GM18508 (cell line): Measurements from ENCODE around the gene CDH6.

Experiments
- ATAC-seq: cut with Tn5 transposase; IDR thresholded peaks from one replicate; pipeline ENCODE4 v1.9.1; 2021; ENCODE audit warnings: moderate number of reproducible peaks; ENCODE audit not compliant: insufficient read depth, unreplicated experiment

Gene CDH6

GRCh38 chr5:31194892-31195555, 1.5 kb downstream of the CDH6 start:
- ATAC-seq = no peak

- ATAC-seq = no peak
Measured at GRCh38 chr5:31196309-31196708, 2.8 kb downstream of the CDH6 start.

- no peak for ATAC-seq
Measured at GRCh38 chr5:31197183-31197582, 3.7 kb downstream of the CDH6 start.

- no peak for ATAC-seq
Measured at GRCh38 chr5:31204958-31205357, 11.5 kb downstream of the CDH6 start.

- ATAC-seq = no peak
Measured at GRCh38 chr5:31208043-31208442, 14.6 kb downstream of the CDH6 start.

DNA sequence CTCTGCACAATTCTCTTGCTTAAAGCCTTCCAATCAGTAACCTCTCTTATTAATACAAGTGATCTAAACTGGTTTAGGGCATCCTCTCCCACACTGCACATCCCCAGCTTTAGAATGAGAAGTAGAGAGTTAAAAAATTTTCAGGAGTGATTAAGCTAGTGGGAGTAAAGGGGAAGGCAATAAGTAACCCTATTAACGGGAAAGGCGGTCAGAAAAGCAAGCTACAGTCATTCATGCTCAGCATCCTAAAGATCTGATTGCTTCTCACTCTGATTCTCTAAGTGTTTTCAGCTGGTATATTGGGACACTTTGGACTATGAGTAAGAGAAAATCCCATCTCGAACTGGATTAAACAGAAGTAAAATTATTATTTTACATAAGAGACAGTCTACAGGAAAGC, 15.8 kb downstream of the CDH6 start:
- ATAC-seq = no peak

- ATAC-seq = no peak
Measured at GRCh38 chr5:31211098-31211497, 17.6 kb downstream of the CDH6 start.

- no peak for ATAC-seq
Measured at GRCh38 chr5:31213257-31213656, 19.8 kb downstream of the CDH6 start.

DNA sequence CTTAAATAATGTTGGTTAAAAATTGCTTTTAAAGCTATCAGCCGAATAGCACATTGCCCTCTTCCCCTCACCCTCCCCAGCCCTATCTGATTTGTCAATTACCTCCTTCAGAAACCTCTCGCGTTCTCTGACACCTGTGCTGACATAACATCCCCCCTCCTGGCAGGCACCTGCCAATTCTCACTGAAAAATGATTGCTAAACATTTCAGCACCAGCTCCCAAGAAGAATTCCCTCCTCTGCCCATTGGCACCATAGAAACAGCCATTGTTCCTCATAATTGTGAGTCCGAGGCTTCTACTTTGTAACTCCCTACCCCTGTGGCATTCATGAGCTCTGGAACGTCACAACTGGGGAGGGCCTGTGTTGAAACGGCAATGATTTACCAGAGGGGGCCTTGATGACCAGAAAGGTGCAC, 20.2 kb downstream of the CDH6 start:
- no peak for ATAC-seq

DNA sequence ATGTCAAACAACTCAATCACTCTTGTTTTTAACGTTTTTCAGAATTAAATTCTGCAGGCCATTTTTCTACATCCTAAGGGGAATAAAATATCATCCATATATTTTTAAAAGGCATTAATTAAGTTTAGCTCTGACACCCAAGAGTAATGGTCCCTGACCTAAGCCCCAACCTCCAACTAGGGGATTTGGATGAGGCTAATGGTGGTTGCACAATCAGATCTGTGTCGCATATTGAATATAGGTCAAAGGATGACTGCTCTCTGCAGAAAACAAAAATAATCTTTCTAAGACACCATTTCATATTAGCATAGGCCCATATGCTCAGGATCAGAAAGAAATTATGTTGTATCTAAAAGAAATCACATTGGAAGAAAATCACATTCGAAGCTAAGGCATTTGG, 20.7 kb downstream of the CDH6 start:
- no peak for ATAC-seq

- ATAC-seq = no peak
Measured at GRCh38 chr5:31215236-31215635, 21.8 kb downstream of the CDH6 start.

GRCh38 chr5:31217446-31217845, 24.0 kb downstream of the CDH6 start:
- no peak for ATAC-seq

DNA sequence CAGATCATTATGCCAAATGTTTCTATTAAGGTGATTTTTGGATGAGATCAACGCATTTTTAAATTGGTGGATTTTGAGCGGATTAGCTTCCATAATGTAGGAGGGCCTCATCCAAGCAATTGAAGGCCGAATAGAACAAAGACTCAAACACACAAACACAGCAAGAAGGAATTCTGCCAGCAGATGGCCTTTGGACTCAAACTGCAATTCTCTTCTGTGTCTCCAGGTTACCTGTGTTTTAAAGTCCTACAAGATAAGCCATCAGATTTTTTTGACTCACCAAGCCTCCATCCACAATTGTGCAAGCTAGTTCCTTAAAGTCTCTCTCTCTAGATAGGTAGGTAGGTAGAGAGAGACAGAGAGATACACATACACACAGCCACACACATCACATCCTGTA, 25.5 kb downstream of the CDH6 start:
- ATAC-seq = no peak

DNA sequence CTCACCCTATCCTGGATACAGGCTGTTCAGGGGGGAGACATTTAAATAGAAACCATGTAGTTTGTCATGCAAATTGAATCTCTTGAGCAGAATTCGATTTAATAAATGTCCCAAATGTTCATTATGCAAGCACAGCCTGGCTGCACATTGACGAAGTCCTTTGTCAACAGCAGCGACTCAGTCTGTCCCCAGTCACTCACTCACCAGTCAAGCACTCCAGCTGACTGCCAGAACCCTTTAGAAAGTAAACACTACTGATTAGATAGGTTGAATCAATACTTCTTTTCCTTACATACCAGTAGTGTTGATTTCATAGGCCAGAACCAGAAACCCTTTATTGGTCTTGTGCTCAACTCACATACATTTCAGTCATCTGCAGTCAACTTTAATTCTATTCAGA, 27.5 kb downstream of the CDH6 start:
- no peak for ATAC-seq

GRCh38 chr5:31225118-31225517, 31.6 kb downstream of the CDH6 start:
- no peak for ATAC-seq

GRCh38 chr5:31225613-31226012, 32.1 kb downstream of the CDH6 start:
- ATAC-seq = no peak

DNA sequence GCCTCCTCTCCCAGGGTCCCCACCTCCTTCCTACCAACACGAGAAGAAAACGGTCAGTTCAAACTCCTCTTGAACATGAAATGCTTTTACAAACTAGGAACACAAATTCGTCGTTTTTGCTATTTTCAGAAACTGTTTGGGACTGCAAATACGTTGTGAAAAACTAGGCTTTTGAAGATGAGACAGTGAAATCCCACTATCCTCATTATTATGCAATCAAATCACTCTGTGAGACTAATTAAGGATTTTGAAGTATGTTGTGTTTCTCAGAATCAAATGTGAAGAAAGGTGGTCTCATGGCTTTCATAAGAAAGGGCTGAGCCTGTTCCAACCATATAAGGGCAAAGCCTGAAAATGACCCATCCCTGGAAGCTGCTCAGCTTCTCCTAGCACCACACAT, 33.2 kb downstream of the CDH6 start:
- ATAC-seq = no peak

- no peak for ATAC-seq
Measured at GRCh38 chr5:31229266-31229665, 35.8 kb downstream of the CDH6 start.

GRCh38 chr5:31231177-31231838, 37.8 kb downstream of the CDH6 start:
- ATAC-seq = no peak

DNA sequence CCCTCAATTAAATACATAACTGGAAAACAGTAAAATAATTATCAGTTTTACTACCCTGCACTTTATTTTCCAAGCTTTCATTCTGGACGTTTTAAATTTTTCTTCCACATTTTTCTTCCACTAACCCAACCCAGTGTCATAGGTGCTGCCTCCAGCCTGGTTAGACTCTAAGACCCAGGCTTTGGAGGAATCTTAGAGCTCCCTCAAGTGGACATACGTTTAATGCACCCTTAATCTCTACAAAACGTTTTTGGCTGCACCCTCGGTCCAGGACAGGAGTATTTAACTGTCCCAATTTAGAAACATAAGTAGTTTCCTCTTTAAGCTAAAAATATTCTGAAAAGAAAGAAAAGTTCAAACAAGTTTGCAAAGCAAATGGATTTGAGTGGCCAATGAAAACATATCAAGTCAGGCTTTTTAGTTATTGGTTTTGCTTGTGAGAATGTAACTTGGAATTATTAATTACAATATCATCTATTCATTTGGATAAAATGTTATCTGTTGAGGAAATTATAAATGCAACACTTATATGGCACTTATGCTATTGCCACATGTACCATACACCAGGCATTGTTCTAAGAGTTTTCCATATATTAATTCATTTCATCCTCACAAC, 38.9 kb downstream of the CDH6 start:
- ATAC-seq = no peak

DNA sequence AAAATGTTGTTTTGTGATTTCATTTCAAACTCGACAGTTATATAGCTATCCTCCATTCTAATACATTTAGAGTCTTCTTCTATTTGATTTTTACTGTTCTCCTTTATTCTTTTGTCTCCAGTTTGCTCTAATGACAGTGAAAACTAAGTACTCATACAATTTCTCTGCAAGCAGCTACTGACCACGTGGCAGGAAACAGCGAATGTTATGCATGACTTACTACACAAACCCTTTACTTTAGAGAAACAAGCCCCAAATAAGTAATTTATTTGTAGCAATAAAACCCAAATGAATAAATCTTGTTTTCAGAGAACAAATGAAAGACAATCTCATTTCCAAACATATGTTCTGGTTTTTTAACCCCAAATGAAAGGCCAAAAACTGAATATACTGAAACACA, 41.9 kb downstream of the CDH6 start:
- no peak for ATAC-seq

- ATAC-seq = no peak
Measured at GRCh38 chr5:31236339-31236738, 42.9 kb downstream of the CDH6 start.
